VCaP (cell line): ENCODE measurements around the gene ISYNA1.

Source experiments
- H3K27ac ChIP-seq: fragments of 450-650 bp; 2 replicates; pipeline ENCODE4 v1.5.1; 2017
- CTCF ChIP-seq: fragments of 450-650 bp; conservative IDR thresholded peaks from 2 replicates; pipeline ENCODE4 v1.5.1; 2017; ENCODE audit warnings: mild to moderate bottlenecking, moderate library complexity

Gene ISYNA1

GRCh38 chr19:18427743-18428113 is 10.2 kb downstream of the ISYNA1 start:
- H3K27ac ChIP-seq: no peak overlapping the region
- TF ChIP-seq CTCF: no peak

- no peak for TF ChIP-seq CTCF
- H3K27ac ChIP-seq: no peak overlapping the region
Observed at GRCh38 chr19:18427080-18427742, 10.7 kb downstream of the ISYNA1 start.

- H3K27ac ChIP-seq: no peak overlapping the region
- TF ChIP-seq CTCF: no peak
Observed at GRCh38 chr19:18426416-18426767, 11.5 kb downstream of the ISYNA1 start.

GRCh38 chr19:18425515-18426415 is 12.2 kb downstream of the ISYNA1 start:
- no peak overlapping the region for H3K27ac ChIP-seq
- TF ChIP-seq CTCF: no peak

- no peak for TF ChIP-seq CTCF
- no peak overlapping the region for H3K27ac ChIP-seq
Observed at GRCh38 chr19:18424890-18425514, 12.9 kb downstream of the ISYNA1 start.

- no peak overlapping the region for H3K27ac ChIP-seq
Observed at GRCh38 chr19:18424122-18424889, 13.6 kb downstream of the ISYNA1 start.

More at GRCh38 chr19:18424122-18424889, 13.6 kb downstream of the ISYNA1 start:
- no peak for TF ChIP-seq CTCF
